Astrocyte of the hippocampus (primary cell): ENCODE data around the gene BCAS4.
"Not testable (repeated sequence)": the region's sequence is repeated elsewhere in the genome, so short reads cannot be mapped to it uniquely, and the experiment has no call there.

Experiments
- DNase-seq: peaks from one replicate; pipeline ENCODE4 v3.0.0; 2011; ENCODE audit warnings: low read depth, low spot score

BCAS4 gene

GRCh38 chr20:50874758-50875665 lies 80.2 kb downstream of the BCAS4 start:
- no peak for DNase-seq

- no peak for DNase-seq
Measured at GRCh38 chr20:50876063-50876685, 81.3 kb downstream of the BCAS4 start.

- no peak for DNase-seq
Measured at GRCh38 chr20:50876816-50877215, 82.0 kb downstream of the BCAS4 start.

GRCh38 chr20:50877232-50877743 lies 82.4 kb downstream of the BCAS4 start:
- DNase-seq = no peak

- no peak for DNase-seq
Measured at GRCh38 chr20:50879649-50880550, 85.0 kb downstream of the BCAS4 start.

- not testable (repeated sequence) for DNase-seq
Measured at GRCh38 chr20:50881759-50882424, 87.0 kb downstream of the BCAS4 start.

- DNase-seq = no peak
Measured at GRCh38 chr20:50883856-50884255, 89.0 kb downstream of the BCAS4 start.

GRCh38 chr20:50885068-50885467 lies 90.2 kb downstream of the BCAS4 start:
- DNase-seq = no peak

- DNase-seq = no peak
Measured at GRCh38 chr20:50885781-50886180, 90.9 kb downstream of the BCAS4 start.

GRCh38 chr20:50886184-50886790 lies 91.4 kb downstream of the BCAS4 start:
- no peak for DNase-seq

GRCh38 chr20:50887576-50887975 lies 92.7 kb downstream of the BCAS4 start:
- DNase-seq = no peak

- DNase-seq = peak; percentile 20
Measured at GRCh38 chr20:50891138-50891537, 96.3 kb downstream of the BCAS4 start.

GRCh38 chr20:50892394-50892793 lies 97.5 kb downstream of the BCAS4 start:
- DNase-seq = no peak

- DNase-seq = no peak
Measured at GRCh38 chr20:50893620-50894019, 98.8 kb downstream of the BCAS4 start.

- DNase-seq = no peak
Measured at GRCh38 chr20:50895111-50895830, 100.4 kb downstream of the BCAS4 start.

GRCh38 chr20:50898475-50898874 lies 103.6 kb downstream of the BCAS4 start:
- DNase-seq = no peak

- DNase-seq = no peak
Measured at GRCh38 chr20:50900261-50900660, 105.4 kb downstream of the BCAS4 start.

- DNase-seq = no peak
Measured at GRCh38 chr20:50901301-50901700, 106.4 kb downstream of the BCAS4 start.

GRCh38 chr20:50903353-50904051 lies 108.6 kb downstream of the BCAS4 start:
- DNase-seq = no peak
